MV-4-11 (cell line): ENCODE measurements around the gene TFDP1.

Experiments used
- DNase-seq: peaks from one replicate; lab custom pipeline; 2025; lab: John Stamatoyannopoulos, UW

The TFDP1 gene

GRCh38 chr13:113651511-113652403, 67.2 kb downstream of the TFDP1 start:
- DNase-seq = no peak

GRCh38 chr13:113652404-113653263, 68.1 kb downstream of the TFDP1 start:
- no peak for DNase-seq

- DNase-seq = no peak
Observed at GRCh38 chr13:113653264-113654174, 69.0 kb downstream of the TFDP1 start.

GRCh38 chr13:113654175-113654560, 69.6 kb downstream of the TFDP1 start:
- DNase-seq = no peak

- no peak for DNase-seq
Observed at GRCh38 chr13:113654591-113655345, 70.2 kb downstream of the TFDP1 start.

GRCh38 chr13:113655346-113656002, 70.9 kb downstream of the TFDP1 start:
- no peak for DNase-seq

- no peak for DNase-seq
Observed at GRCh38 chr13:113656003-113656588, 71.5 kb downstream of the TFDP1 start.

GRCh38 chr13:113656831-113657671, 72.5 kb downstream of the TFDP1 start:
- DNase-seq = no peak

GRCh38 chr13:113657851-113658741, 73.5 kb downstream of the TFDP1 start, which contains the start of gene ATP4B:
ATP4B (minus strand) TSS chr13:113658198; CDS start chr13:113658144, 54 bp downstream.
- DNase-seq = no peak

- DNase-seq = no peak
Observed at GRCh38 chr13:113658836-113659235, 74.3 kb downstream of the TFDP1 start.

GRCh38 chr13:113659337-113659736, 74.8 kb downstream of the TFDP1 start:
- DNase-seq = no peak

GRCh38 chr13:113660066-113660465, 75.5 kb downstream of the TFDP1 start:
- DNase-seq = no peak

GRCh38 chr13:113661509-113661908, 77.0 kb downstream of the TFDP1 start:
- no peak for DNase-seq

- no peak for DNase-seq
Observed at GRCh38 chr13:113663934-113664333, 79.4 kb downstream of the TFDP1 start.

GRCh38 chr13:113664751-113665596, 80.4 kb downstream of the TFDP1 start:
- DNase-seq = no peak

- DNase-seq = no peak
Observed at GRCh38 chr13:113665597-113666328, 81.2 kb downstream of the TFDP1 start.

- no peak for DNase-seq
Observed at GRCh38 chr13:113666329-113666670, 81.7 kb downstream of the TFDP1 start.
